Endothelial cell of umbilical vein (primary cell): ENCODE results near the gene SLC37A1. TPM values are rescaled to one million over a fixed set of nuclear protein-coding genes. Genes with fewer than 3 reads are reported as not detected.

Experiments
- BruUV-seq: library from RNA; stranded (reverse); fragments of 400-500 nt; replicated peaks from 2 replicates; lab custom pipeline; 2021; lab: Mats Ljungman, UMichigan
- CTCF ChIA-PET: fragments of 300-600, 350-600 bp; sonication (Branson Sonifier 250); formaldehyde crosslinking; loops from one replicate; lab custom pipeline; 2021; ENCODE audit warnings: antibody characterized with exemption, inconsistent platforms; lab: Charles Lee
- POLR2A ChIA-PET: fragments of 300-600, 350-600 bp; sonication (Branson Sonifier 250); formaldehyde crosslinking; loops from one replicate; lab custom pipeline; 2021; ENCODE audit warnings: antibody characterized with exemption, inconsistent platforms; lab: Charles Lee
- DNase-seq: peaks from one replicate; pipeline ENCODE4 v3.0.0-alpha.2; 2011; ENCODE audit warnings: low read depth, low spot score
- FAIRE-seq: peaks from 2 replicates; lab custom pipeline; 2011; peaks lifted over from hg19 to GRCh38; lab: Jason Lieb, UNC
- H2AFZ ChIP-seq: 2 replicates; pipeline ENCODE4 v1.6.0; 2012; ENCODE audit warnings: low read depth, low read length, control low read depth, inconsistent platforms
- H3K27ac ChIP-seq: 2 replicates; pipeline ENCODE4 v1.5.1; 2011; ENCODE audit warnings: low read depth, mild to moderate bottlenecking, control low read depth, low read length, moderate library complexity; ENCODE audit not compliant: insufficient read depth
- H3K27me3 ChIP-seq, 2 experiments: 2 replicates each; pipeline versions ENCODE4 v1.6.0 to v1.6.1; 2011; ENCODE audit warnings: low read length in 2 of 2, mixed read lengths in 1 of 2; ENCODE audit not compliant: control insufficient read depth in 2 of 2, insufficient read depth in 2 of 2
- H3K36me3 ChIP-seq, 2 experiments: 2 replicates in 1 of 2; 3 replicates in 1 of 2; pipeline ENCODE4 v1.5.1; 2011; ENCODE audit warnings: low read length in 2 of 2, mild to moderate bottlenecking in 1 of 2, moderate library complexity in 1 of 2; ENCODE audit not compliant: control insufficient read depth in 2 of 2, insufficient read depth in 2 of 2; ENCODE audit errors: extremely low read depth in 1 of 2
- H3K4me1 ChIP-seq: 3 replicates; pipeline ENCODE4 v1.5.1; 2011; ENCODE audit warnings: mild to moderate bottlenecking, low read length; ENCODE audit not compliant: control insufficient read depth, insufficient read depth; ENCODE audit errors: extremely low read depth
- H3K4me2 ChIP-seq: 2 replicates; pipeline ENCODE4 v1.6.1; 2011; ENCODE audit warnings: low read length, control low read depth, mixed read lengths; ENCODE audit not compliant: insufficient read depth
- H3K4me3 ChIP-seq, 3 experiments: fragments of 200-600 bp in 1 of 3; sonication (generic), shearing (Covaris generic) in 1 of 3; replicated peaks in 1 of 3; 2 replicates each; pipeline ENCODE4 v1.5.1; 2011 to 2016; ENCODE audit warnings: control low read depth in 3 of 3, low read length in 3 of 3, mild to moderate bottlenecking in 2 of 3, inconsistent platforms in 1 of 3, low read depth in 1 of 3, moderate library complexity in 1 of 3; ENCODE audit not compliant: insufficient read depth in 1 of 3
- H3K79me2 ChIP-seq: 2 replicates; pipeline ENCODE4 v1.6.0; 2012; ENCODE audit warnings: low read length, inconsistent platforms; ENCODE audit not compliant: control insufficient read depth, insufficient read depth
- H3K9ac ChIP-seq: replicated peaks from 2 replicates; pipeline ENCODE3; 2011; ENCODE audit warnings: low read length, control low read depth; ENCODE audit not compliant: insufficient read depth; ENCODE audit errors: extremely low read depth
- H3K9me1 ChIP-seq: replicated peaks from 3 replicates; pipeline ENCODE4 v1.6.0; 2011; ENCODE audit warnings: mild to moderate bottlenecking, low read length; ENCODE audit not compliant: control insufficient read depth, insufficient read depth; ENCODE audit errors: extremely low read depth
- H3K9me3 ChIP-seq: replicated peaks from 2 replicates; pipeline ENCODE4 v1.5.1; 2012; ENCODE audit warnings: low read length, inconsistent platforms; ENCODE audit not compliant: control insufficient read depth, insufficient read depth
- H4K20me1 ChIP-seq: replicated peaks from 2 replicates; pipeline ENCODE3; 2011; ENCODE audit warnings: mild to moderate bottlenecking, low read length; ENCODE audit not compliant: control insufficient read depth, insufficient read depth; ENCODE audit errors: extremely low read depth
- CTCF ChIP-seq, 2 donors: IDR thresholded peaks; 1 replicate in 1 of 2; 2 replicates in 1 of 2; pipeline ENCODE4 v1.5.1; 2011; ENCODE audit warnings: low read length in 2 of 2, mild to moderate bottlenecking in 2 of 2, moderate library complexity in 2 of 2, control low read depth in 1 of 2, inconsistent platforms in 1 of 2, low read depth in 1 of 2; ENCODE audit not compliant: insufficient read depth in 1 of 2; ENCODE audit errors: extremely low read depth in 1 of 2
- EZH2 ChIP-seq: IDR thresholded peaks from 2 replicates; pipeline ENCODE4 v1.6.1; 2012; ENCODE audit warnings: borderline replicate concordance, low read depth, mild to moderate bottlenecking, moderate library complexity, low read length, inconsistent platforms; ENCODE audit not compliant: severe bottlenecking
- FOS ChIP-seq: IDR thresholded peaks from 2 replicates; pipeline ENCODE4 v1.6.1; 2011; ENCODE audit warnings: mild to moderate bottlenecking, low read length, moderate library complexity, borderline replicate concordance; ENCODE audit not compliant: insufficient read depth
- GATA2 ChIP-seq: IDR thresholded peaks from 2 replicates; pipeline ENCODE4 v1.7.0; 2011; ENCODE audit warnings: low read depth, mild to moderate bottlenecking, moderate library complexity, mixed read lengths, low read length; ENCODE audit not compliant: insufficient read length, insufficient read depth
- JUN ChIP-seq: IDR thresholded peaks from 2 replicates; pipeline ENCODE4 v1.6.1; 2011; ENCODE audit warnings: borderline replicate concordance, low read depth; ENCODE audit not compliant: insufficient read length, insufficient read depth
- MAX ChIP-seq: IDR thresholded peaks from 2 replicates; pipeline ENCODE4 v1.6.1; 2011; ENCODE audit not compliant: insufficient read depth, insufficient read length
- MYC ChIP-seq: IDR thresholded peaks from one replicate; pipeline ENCODE4 v1.6.1; 2011; ENCODE audit warnings: mild to moderate bottlenecking, low read depth, low read length
- POLR2A ChIP-seq: IDR thresholded peaks from 2 replicates; pipeline ENCODE4 v1.6.1; 2012; ENCODE audit warnings: low read depth, mild to moderate bottlenecking, control low read depth, low read length
- POLR2AphosphoS5 ChIP-seq: IDR thresholded peaks from 2 replicates; pipeline ENCODE4 v1.6.1; 2012; ENCODE audit warnings: low read depth, mild to moderate bottlenecking, control low read depth, low read length, moderate library complexity; ENCODE audit not compliant: insufficient read depth
- dilution Hi-C: fragments of 300-500 bp; cut with MboI; formaldehyde crosslinking; loops from one replicate; pipeline ENCODE4 v1.15.0; 2019; ENCODE audit warnings: low sequenced_read_pairs; ENCODE audit not compliant: extremely low pct_ligation_motif_present
- intact Hi-C: fragments of 100-400 bp; cut with micrococcal nuclease; formaldehyde crosslinking; loops from one replicate; pipeline ENCODE4 v1.10.0; 2022
- polyA plus RNA-seq, 4 experiments: library from polyadenylated mRNA; depleted of rRNA in 3 of 4; stranded (reverse) in 3 of 4; unstranded in 1 of 4; fragments of >200 nt; gene quantifications; 2 replicates each; pipeline versions ENCODE4 v1.2.1 to v1.2.3, GENCODE V29; 2011 to 2012; ENCODE audit warnings: missing spikeins in 1 of 4
- total RNA-seq: library from RNA; stranded (reverse); gene quantifications from 2 replicates; pipeline ENCODE4 v1.2.3, GENCODE V29; 2021

SLC37A1 gene
- total and polyA plus RNA-seq, 2 donors (not counting 3 experiments of a cell fraction or from before 2014, with no cell fraction given), result 4.7 to 7.6 TPM

GRCh38 chr21:42479582-42479981 lies 34.1 kb upstream of the SLC37A1 start:
- BruUV-seq, result no TSS peak
- Histone ChIP-seq H3K9me1 (no peaks in the 10 kb centered on the region), H3K79me2 (no peaks in the 10 kb centered on the region), H3K27ac (no peak overlapping the region), H2AFZ (no peak overlapping the region), H3K4me2 (no peak overlapping the region), H3K4me3 (no peak overlapping the region), H3K9ac (no peak overlapping the region), H3K4me1 (no peaks in the 10 kb centered on the region), H3K36me3 (no peaks in the 10 kb centered on the region), H3K9me3 (no peaks in the 10 kb centered on the region), H3K27me3 (peaks cover 3 to 9% of the 10 kb centered on the region in 2 experiments), H4K20me1 (no peaks in the 10 kb centered on the region)
- intact Hi-C loops, result no loop called here
- FAIRE-seq, result no peak
- CTCF ChIA-PET, result interaction anchor here (1.1 kb wide), 1 partner anchor 12 kb away, joined by 3 read pairs; no protein-coding TSS in a partner anchor
- TF ChIP-seq MAX (no peak), POLR2AphosphoS5 (no peak), CTCF (IDR thresholded peaks at IDR 0.05; ENCODE audit: extremely low read depth in 1 of 2, insufficient read depth in 1 of 2, low read depth in 1 of 2, low read length in 2 of 2) (no peak), JUN (no peak), MYC (no peak), POLR2A (no peak), GATA2 (no peak), FOS (no peak), EZH2 (no peak)
- DNase-seq, result no peak
- POLR2A ChIA-PET, result no interaction called here
- dilution Hi-C loops, result no loop called here
